Endothelial cell (in vitro differentiated cells): ENCODE measurements around the gene TMUB2. TPM values are rescaled to one million over a fixed set of nuclear protein-coding genes. Genes with fewer than 3 reads are reported as not detected.

ENCODE experiments used
- DNase-seq: peaks from one replicate; pipeline ENCODE4 v3.0.0; 2021; ENCODE audit warnings: low spot score
- H3K27ac Mint-ChIP-seq: one replicate; pipeline ENCODE4 v1.8.0; 2021; ENCODE audit warnings: mixed read lengths, inconsistent platforms; ENCODE audit not compliant: unreplicated experiment
- H3K27me3 Mint-ChIP-seq: one replicate; pipeline ENCODE4 v1.8.0; 2021; ENCODE audit warnings: mild to moderate bottlenecking, moderate library complexity, mixed read lengths, inconsistent platforms; ENCODE audit not compliant: unreplicated experiment
- H3K36me3 Mint-ChIP-seq: one replicate; pipeline ENCODE4 v1.8.0; 2021; ENCODE audit warnings: mild to moderate bottlenecking, low read depth, mixed read lengths, inconsistent platforms; ENCODE audit not compliant: unreplicated experiment
- H3K4me1 Mint-ChIP-seq: one replicate; pipeline ENCODE4 v1.8.0; 2021; ENCODE audit warnings: mild to moderate bottlenecking, mixed read lengths, inconsistent platforms; ENCODE audit not compliant: unreplicated experiment
- H3K4me3 Mint-ChIP-seq: one replicate; pipeline ENCODE4 v1.8.0; 2021; ENCODE audit warnings: mild to moderate bottlenecking, mixed read lengths, inconsistent platforms; ENCODE audit not compliant: unreplicated experiment
- H3K9me3 Mint-ChIP-seq: one replicate; pipeline ENCODE4 v1.8.0; 2021; ENCODE audit warnings: mixed read lengths, inconsistent platforms; ENCODE audit not compliant: unreplicated experiment
- total RNA-seq: library from RNA; stranded (reverse); fragmentation: NEBNext Ultra II Directional; extraction: Animal tissue kit (Norgen Biotek cat#: 25700); gene quantifications from one replicate; pipeline ENCODE4 v1.2.1, GENCODE V29; 2021; ENCODE audit not compliant: unreplicated experiment
- TF ChIP-seq, protein P1 (sequence below): fragments of 200-600 bp; sonication (generic); IDR thresholded peaks from one replicate; pipeline ENCODE4 v1.5.0; 2021; ENCODE audit warnings: antibody characterized with exemption; ENCODE audit not compliant: unreplicated experiment

TMUB2 gene
- total RNA-seq, 1 donor from 2014 or later, result 39.2 TPM

DNA sequence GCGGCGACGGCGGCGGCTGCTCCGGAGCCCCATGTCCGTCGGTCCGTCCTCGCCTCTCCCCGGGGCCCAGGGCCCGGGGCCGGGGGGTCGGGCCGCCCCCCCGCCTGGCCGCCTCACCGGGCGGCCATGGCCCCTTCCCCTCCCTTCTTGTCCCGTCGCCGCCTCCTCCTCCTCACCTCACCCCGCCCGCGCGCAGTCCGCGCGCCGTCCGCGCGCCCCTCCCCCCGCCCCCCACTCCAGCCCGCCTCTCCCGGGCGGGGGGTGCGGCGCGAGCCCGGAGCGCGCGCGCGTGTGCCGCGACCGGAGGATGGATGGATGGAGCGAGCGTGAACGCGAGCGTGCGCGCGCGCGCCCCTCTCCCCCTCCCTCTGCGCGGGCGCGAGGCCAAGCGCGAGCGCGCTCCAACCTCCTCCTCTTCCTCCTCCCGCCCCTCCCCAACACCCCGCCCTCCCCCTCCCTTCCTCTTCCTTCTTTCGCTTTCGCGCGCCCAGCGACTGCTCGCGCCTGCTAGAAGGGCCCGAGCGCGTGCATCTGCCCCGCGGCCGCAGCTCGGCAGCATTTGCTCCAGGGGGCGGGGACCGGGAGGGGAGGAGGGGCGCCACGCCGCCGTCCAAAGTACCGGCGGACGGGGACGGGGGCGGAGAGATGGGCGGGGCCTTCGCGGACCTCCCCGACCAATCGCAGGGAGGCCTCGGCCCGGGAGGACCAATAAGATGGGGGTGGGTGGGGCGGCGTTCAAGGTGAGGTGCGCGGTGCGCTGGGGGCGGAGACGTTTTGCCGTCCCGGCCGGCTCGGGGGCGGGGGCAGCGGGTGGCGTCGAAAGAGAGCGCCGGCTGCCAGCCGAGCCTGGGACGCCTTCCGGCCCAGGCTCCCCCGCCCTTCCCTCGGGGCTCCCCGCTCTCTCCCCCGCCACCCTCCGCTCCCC lies 13.0 kb downstream of the TMUB2 start, which contains the start of gene ATXN7L3:
Gene ATXN7L3, minus strand, starts transcription at position 332 of the 925 bp plus-strand sequence. CDS start 1,814 bp downstream, outside the sequence.
- peaks cover 16% of the 10 kb centered on the region for H3K27me3 Mint-ChIP-seq
- peaks cover 27% of the 10 kb centered on the region for H3K36me3 Mint-ChIP-seq
- peak within 1 kb of the TSS; percentile 95 for H3K27ac Mint-ChIP-seq
- H3K4me1 Mint-ChIP-seq, result peaks cover 42% of the 10 kb centered on the region
- peak within 1 kb of the TSS; percentile 93 for H3K4me3 Mint-ChIP-seq
- TF ChIP-seq, protein P1, sequence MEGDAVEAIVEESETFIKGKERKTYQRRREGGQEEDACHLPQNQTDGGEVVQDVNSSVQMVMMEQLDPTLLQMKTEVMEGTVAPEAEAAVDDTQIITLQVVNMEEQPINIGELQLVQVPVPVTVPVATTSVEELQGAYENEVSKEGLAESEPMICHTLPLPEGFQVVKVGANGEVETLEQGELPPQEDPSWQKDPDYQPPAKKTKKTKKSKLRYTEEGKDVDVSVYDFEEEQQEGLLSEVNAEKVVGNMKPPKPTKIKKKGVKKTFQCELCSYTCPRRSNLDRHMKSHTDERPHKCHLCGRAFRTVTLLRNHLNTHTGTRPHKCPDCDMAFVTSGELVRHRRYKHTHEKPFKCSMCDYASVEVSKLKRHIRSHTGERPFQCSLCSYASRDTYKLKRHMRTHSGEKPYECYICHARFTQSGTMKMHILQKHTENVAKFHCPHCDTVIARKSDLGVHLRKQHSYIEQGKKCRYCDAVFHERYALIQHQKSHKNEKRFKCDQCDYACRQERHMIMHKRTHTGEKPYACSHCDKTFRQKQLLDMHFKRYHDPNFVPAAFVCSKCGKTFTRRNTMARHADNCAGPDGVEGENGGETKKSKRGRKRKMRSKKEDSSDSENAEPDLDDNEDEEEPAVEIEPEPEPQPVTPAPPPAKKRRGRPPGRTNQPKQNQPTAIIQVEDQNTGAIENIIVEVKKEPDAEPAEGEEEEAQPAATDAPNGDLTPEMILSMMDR, result no peak
- no peaks in the 10 kb centered on the region for H3K9me3 Mint-ChIP-seq
- DNase-seq, result peak; percentile 99

DNA sequence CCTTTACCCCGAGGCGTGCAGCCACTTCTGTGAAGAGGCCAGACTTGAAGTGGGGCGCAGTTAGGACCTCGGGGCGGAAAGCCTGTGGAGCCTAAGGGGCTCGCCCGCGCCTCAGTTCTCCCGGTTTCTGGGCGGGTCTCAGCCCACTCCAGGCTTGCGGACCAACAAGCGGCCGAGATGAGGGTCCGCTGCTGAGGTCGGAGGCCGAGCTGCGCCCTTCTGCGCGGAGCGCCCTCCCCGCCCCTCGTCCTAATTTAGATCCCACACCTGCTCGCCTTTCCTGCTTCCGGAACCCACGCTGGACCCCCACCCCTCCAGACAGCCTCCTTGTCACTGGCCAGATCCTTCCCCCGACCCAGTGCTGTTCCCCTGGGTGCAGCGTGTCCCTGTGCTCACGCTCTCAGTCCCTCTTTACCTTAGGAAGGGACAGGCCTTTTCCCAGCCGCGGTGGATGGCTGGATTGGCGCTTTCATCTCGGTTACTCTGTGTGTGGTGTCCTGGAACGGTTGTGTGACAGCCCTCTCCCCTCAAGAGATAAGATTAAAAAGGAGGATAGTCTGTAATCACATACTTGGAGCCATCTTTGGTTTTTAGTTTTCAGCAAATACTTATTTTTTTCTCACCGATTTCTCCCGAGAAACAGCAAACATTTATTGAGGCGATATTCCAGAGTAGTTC lies 13.8 kb downstream of the TMUB2 start:
- DNase-seq, result no peak
- H3K36me3 Mint-ChIP-seq, result peaks cover 23% of the 10 kb centered on the region
- peak overlapping the region; percentile 95 for H3K27ac Mint-ChIP-seq
- H3K27me3 Mint-ChIP-seq, result peaks cover 19% of the 10 kb centered on the region
- TF ChIP-seq, protein P1, result no peak
- peak overlapping the region; percentile 93 for H3K4me3 Mint-ChIP-seq
- peaks cover 38% of the 10 kb centered on the region for H3K4me1 Mint-ChIP-seq
- H3K9me3 Mint-ChIP-seq, result no peaks in the 10 kb centered on the region

DNA sequence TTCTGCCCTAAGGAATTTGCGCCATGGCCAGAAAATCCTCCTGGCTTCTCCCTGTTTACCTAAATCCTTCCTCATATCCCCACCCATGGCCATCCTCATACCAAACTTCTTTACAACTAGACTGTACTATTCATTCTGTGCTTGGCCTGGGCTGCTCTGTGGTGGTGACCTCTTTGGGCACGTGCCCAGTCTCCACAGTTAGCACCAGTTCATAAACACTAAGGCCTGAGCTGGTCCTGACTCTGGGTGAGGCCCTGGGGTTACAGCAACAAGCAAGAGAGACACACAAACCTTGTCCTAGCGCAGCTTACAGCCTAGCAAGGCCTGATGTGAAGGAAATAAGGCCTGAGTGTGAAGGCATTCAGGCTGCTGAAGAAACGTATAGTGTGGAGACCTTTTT lies 16.0 kb downstream of the TMUB2 start:
- Mint-ChIP-seq H3K27ac (no peak overlapping the region), H3K27me3 (peaks cover 14% of the 10 kb centered on the region), H3K36me3 (peaks cover 8% of the 10 kb centered on the region), H3K4me3 (no peak overlapping the region), H3K4me1 (peaks cover 27% of the 10 kb centered on the region), H3K9me3 (no peaks in the 10 kb centered on the region)
- TF ChIP-seq, protein P1, result no peak
- DNase-seq, result no peak

DNA sequence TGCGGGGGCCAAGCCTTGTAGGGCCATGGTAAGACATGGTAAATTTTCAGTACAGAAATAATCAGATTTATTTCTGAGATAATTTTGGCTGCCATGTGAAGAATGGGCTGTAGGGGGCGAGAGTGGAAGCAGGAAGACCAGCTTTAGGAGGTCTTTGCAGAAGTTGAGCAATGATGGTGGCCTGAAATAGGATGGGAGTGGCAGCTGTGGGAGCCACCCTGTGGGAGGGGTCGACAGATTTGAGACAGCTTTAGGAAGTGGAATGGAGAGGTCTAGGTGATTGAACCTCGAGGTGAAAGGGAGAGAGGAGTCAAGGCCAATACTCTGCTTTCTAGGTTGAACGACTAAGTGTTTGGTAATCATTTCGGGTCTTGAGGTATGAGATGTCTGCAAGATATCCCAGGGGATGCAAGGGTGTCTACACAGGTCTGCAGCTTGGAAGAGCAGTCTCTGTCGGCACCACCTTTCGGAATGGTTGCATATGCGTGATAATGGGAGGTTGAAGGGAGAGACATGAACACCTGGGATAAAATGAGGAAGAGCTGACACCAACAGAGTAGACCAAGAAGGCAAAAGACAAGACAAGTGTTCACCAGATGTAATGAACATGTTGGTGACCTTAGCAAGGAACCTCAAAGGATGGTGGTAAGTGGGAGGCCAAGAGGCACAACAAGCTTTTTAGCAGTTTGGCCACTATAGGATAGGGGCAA lies 17.1 kb downstream of the TMUB2 start:
- H3K36me3 Mint-ChIP-seq, result peaks cover 15% of the 10 kb centered on the region
- H3K4me3 Mint-ChIP-seq, result peak overlapping the region; percentile 20
- peaks cover 25% of the 10 kb centered on the region for H3K4me1 Mint-ChIP-seq
- peak overlapping the region; percentile 5 for H3K27ac Mint-ChIP-seq
- peaks cover 14% of the 10 kb centered on the region for H3K27me3 Mint-ChIP-seq
- DNase-seq, result peak; percentile 54
- TF ChIP-seq, protein P1, result peak; percentile 94
- no peaks in the 10 kb centered on the region for H3K9me3 Mint-ChIP-seq
